ENCODE results near the gene PRCC.

The PRCC gene

DNA sequence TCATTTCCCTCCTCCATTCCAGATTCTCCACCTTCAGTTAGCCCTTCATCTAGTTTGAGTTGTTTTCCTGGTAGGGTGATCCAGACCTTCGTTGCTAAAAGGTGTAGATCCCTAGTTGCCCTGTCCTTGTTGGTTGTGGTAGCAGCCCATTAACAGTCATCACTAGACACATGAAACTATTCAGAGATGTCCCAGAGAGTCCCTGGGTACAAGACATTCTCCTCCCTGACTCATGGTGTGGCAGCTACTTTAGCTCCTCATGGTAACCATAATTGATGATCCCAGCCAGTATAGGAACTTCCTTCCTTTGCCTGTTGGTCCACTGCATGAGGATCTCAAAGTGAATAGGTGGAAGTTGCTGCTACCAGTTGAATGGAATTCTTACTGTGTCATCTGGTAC is 55.3 kb downstream of the PRCC start:
- TF ChIP-seq, protein P1, sequence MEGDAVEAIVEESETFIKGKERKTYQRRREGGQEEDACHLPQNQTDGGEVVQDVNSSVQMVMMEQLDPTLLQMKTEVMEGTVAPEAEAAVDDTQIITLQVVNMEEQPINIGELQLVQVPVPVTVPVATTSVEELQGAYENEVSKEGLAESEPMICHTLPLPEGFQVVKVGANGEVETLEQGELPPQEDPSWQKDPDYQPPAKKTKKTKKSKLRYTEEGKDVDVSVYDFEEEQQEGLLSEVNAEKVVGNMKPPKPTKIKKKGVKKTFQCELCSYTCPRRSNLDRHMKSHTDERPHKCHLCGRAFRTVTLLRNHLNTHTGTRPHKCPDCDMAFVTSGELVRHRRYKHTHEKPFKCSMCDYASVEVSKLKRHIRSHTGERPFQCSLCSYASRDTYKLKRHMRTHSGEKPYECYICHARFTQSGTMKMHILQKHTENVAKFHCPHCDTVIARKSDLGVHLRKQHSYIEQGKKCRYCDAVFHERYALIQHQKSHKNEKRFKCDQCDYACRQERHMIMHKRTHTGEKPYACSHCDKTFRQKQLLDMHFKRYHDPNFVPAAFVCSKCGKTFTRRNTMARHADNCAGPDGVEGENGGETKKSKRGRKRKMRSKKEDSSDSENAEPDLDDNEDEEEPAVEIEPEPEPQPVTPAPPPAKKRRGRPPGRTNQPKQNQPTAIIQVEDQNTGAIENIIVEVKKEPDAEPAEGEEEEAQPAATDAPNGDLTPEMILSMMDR (IDR thresholded peaks at IDR 0.05): no peak

GRCh38 chr1:156823210-156823790 is 56.0 kb downstream of the PRCC start:
- TF ChIP-seq, protein P1 (IDR thresholded peaks at IDR 0.05): no peak

DNA sequence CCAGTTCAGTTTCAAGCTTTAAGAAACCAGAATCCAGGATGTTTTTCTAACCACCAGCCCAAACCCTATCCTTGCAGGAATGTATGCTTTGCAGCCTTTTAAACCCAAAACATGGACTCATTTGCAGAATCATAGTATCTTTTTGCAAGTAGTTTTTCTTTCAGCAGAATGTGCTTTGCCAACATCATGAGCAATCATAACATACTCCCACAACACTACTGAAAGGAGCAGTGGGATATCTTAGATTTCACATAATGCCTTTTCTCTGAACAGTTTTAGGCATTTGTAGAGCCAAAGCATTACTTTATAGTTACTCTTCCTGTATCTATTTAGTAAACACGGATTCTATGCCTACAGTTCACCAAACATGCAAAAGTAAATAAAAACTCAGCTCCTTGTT is 59.3 kb downstream of the PRCC start:
- TF ChIP-seq, protein P1 (IDR thresholded peaks at IDR 0.05): no peak

- TF ChIP-seq, protein P1 (IDR thresholded peaks at IDR 0.05): no peak
These were observed 61.2 kb downstream of the PRCC start for GRCh38 chr1:156828400-156829124.

DNA sequence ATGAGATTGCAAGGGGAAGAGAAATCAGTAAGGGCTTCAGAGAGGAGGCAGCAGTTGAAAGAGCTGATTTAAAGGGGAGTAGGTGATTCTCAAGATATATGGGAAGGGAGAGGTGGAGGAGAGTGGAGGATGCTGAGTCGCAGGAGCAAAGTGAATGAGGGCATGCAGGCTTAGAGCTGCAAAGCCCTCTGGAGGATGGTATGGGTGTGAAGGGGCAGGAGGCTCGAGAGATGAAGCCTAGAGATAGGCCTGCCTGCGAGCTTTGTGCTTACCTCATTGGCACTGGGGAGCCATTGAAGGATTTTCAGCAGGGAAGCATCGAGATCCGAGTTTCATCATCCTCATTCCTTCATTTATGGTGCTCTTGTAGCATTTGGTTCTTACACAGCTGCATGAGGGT is 65.1 kb downstream of the PRCC start:
- TF ChIP-seq, protein P1 (IDR thresholded peaks at IDR 0.05): no peak

GRCh38 chr1:156833603-156834002 is 66.3 kb downstream of the PRCC start:
- TF ChIP-seq, protein P1 (IDR thresholded peaks at IDR 0.05): no peak

- TF ChIP-seq, protein P1 (IDR thresholded peaks at IDR 0.05): no peak
These were observed 67.0 kb downstream of the PRCC start for GRCh38 chr1:156834322-156834721.
